Measurements from ENCODE around the gene PATZ1. TPM values are rescaled to one million over a fixed set of nuclear protein-coding genes. Genes with fewer than 3 reads are reported as not detected.

PATZ1 gene
- total and polyA plus RNA-seq, 2 experiments from 2014 or later = 24.8 to 46.4 TPM

GRCh38 chr22:31329453-31330215, 16.5 kb downstream of the PATZ1 start:
- H3K27me3 ChIP-seq = no peaks in the 10 kb centered on the region
- H3K36me3 ChIP-seq = peaks cover 45% of the 10 kb centered on the region
- no peak overlapping the region for H3K27ac ChIP-seq
- TF ChIP-seq, protein P1, sequence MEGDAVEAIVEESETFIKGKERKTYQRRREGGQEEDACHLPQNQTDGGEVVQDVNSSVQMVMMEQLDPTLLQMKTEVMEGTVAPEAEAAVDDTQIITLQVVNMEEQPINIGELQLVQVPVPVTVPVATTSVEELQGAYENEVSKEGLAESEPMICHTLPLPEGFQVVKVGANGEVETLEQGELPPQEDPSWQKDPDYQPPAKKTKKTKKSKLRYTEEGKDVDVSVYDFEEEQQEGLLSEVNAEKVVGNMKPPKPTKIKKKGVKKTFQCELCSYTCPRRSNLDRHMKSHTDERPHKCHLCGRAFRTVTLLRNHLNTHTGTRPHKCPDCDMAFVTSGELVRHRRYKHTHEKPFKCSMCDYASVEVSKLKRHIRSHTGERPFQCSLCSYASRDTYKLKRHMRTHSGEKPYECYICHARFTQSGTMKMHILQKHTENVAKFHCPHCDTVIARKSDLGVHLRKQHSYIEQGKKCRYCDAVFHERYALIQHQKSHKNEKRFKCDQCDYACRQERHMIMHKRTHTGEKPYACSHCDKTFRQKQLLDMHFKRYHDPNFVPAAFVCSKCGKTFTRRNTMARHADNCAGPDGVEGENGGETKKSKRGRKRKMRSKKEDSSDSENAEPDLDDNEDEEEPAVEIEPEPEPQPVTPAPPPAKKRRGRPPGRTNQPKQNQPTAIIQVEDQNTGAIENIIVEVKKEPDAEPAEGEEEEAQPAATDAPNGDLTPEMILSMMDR (IDR thresholded peaks at IDR 0.05; ENCODE audit: low read depth, low read length) = no peak
- H3K4me1 ChIP-seq (ENCODE audit: low read depth) = no peaks in the 10 kb centered on the region
- no peak for DNase-seq (ENCODE audit: low read depth in 1 of 2, low spot score in 1 of 2)
- H3K4me3 ChIP-seq = no peak overlapping the region
- H3K9me3 ChIP-seq (ENCODE audit: low read depth) = no peaks in the 10 kb centered on the region

- no peaks in the 10 kb centered on the region for H3K9me3 ChIP-seq (ENCODE audit: low read depth)
These were observed 17.1 kb downstream of the PATZ1 start for GRCh38 chr22:31329029-31329428.

DNA sequence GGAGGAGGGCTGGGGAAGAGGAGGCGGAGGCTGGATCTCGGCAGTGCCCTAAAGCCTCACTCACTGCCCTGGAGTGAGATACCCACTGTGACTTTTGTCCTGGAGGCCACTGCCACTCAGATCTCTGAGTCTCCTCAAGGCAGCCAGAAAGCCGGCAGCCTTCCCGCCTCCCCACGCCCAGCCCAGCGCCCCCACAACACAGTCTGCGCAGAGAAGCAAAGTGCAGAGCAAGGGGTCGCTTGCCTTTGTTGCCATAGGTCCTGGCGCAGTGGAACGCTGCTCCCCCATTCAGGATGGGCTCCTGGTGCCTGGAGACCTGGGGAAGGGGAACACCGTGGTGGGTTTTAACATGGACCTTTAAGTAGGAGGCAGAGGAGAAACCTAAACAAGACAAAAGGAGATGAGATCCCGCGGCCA, 17.6 kb downstream of the PATZ1 start:
- no peaks in the 10 kb centered on the region for H3K9me3 ChIP-seq (ENCODE audit: low read depth)
- H3K27me3 ChIP-seq = no peaks in the 10 kb centered on the region
- H3K4me3 ChIP-seq = no peak overlapping the region
- H3K36me3 ChIP-seq = peaks cover 41% of the 10 kb centered on the region
- TF ChIP-seq, protein P1 (IDR thresholded peaks at IDR 0.05; ENCODE audit: low read depth, low read length) = no peak
- no peaks in the 10 kb centered on the region for H3K4me1 ChIP-seq (ENCODE audit: low read depth)
- no peak for DNase-seq (ENCODE audit: low read depth in 1 of 2, low spot score in 1 of 2)
- no peak overlapping the region for H3K27ac ChIP-seq

More at GRCh38 chr22:31329029-31329428, 17.1 kb downstream of the PATZ1 start:
- Histone ChIP-seq H3K4me3 (no peak overlapping the region), H3K27me3 (no peaks in the 10 kb centered on the region), H3K36me3 (peaks cover 41% of the 10 kb centered on the region), H3K4me1 (ENCODE audit: low read depth) (no peaks in the 10 kb centered on the region), H3K27ac (no peak overlapping the region)
- no peak for DNase-seq (ENCODE audit: low read depth in 1 of 2, low spot score in 1 of 2)
- TF ChIP-seq, protein P1 (IDR thresholded peaks at IDR 0.05; ENCODE audit: low read depth, low read length) = no peak

DNA sequence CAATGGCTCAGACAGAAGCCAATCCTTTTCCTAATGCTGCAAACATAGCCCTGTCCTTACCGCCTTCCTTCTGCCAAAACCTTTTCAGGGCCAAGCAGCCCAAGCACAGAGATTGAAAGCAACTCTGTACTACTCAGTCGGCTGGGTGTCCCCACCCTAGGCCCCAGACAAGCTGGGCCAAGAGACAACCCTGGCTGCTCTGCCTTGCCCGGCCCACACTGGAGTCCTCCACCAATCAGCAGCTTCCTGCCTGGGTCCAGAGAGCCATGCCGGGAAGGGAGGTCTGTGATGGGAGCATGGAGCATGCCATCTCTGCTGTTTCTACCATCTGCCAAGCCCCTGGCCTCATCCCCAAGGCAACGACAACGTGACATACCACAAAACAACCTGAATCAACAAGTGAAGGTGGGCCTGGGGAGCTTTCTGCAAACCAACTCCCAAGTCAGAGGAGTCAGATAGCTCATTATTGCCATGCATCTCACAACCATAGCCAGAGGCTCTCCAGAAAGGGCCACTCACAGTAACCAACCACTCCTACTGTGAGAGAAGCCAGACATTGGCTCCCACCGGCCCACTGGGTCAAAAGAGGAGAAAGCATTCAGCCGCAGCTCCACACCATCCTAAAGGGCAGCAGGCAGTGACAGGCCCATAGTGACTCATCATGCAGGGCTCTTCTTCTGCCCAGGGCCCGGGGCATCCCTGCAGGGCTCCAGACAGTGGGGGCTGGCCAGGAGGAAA, 18.2 kb downstream of the PATZ1 start:
- no peak for DNase-seq (ENCODE audit: low read depth in 1 of 2, low spot score in 1 of 2)
- Histone ChIP-seq H3K27ac (no peak overlapping the region), H3K4me3 (no peak overlapping the region), H3K9me3 (ENCODE audit: low read depth) (no peaks in the 10 kb centered on the region), H3K36me3 (peaks cover 39% of the 10 kb centered on the region), H3K27me3 (no peaks in the 10 kb centered on the region), H3K4me1 (ENCODE audit: low read depth) (no peaks in the 10 kb centered on the region)
- TF ChIP-seq, protein P1 (IDR thresholded peaks at IDR 0.05; ENCODE audit: low read depth, low read length) = no peak

GRCh38 chr22:31326877-31327276, 19.3 kb downstream of the PATZ1 start:
- no peak overlapping the region for H3K27ac ChIP-seq
- H3K27me3 ChIP-seq = no peaks in the 10 kb centered on the region
- no peaks in the 10 kb centered on the region for H3K9me3 ChIP-seq (ENCODE audit: low read depth)
- TF ChIP-seq, protein P1 (IDR thresholded peaks at IDR 0.05; ENCODE audit: low read depth, low read length) = no peak
- no peaks in the 10 kb centered on the region for H3K4me1 ChIP-seq (ENCODE audit: low read depth)
- H3K4me3 ChIP-seq = no peak overlapping the region
- peaks cover 35% of the 10 kb centered on the region for H3K36me3 ChIP-seq
- no peak for DNase-seq (ENCODE audit: low read depth in 1 of 2, low spot score in 1 of 2)

Measured in cardiac muscle cell (in vitro differentiated cells and primary cell).